A204.1 (cell line): Measurements from ENCODE around the gene SMAD5.

ENCODE experiments used
- FAIRE-seq: peaks from 2 replicates; lab custom pipeline; 2012; peaks lifted over from hg19 to GRCh38; lab: Jason Lieb, UNC

The SMAD5 gene

GRCh38 chr5:136198453-136198852, 65.8 kb downstream of the SMAD5 start:
- FAIRE-seq = no peak

DNA sequence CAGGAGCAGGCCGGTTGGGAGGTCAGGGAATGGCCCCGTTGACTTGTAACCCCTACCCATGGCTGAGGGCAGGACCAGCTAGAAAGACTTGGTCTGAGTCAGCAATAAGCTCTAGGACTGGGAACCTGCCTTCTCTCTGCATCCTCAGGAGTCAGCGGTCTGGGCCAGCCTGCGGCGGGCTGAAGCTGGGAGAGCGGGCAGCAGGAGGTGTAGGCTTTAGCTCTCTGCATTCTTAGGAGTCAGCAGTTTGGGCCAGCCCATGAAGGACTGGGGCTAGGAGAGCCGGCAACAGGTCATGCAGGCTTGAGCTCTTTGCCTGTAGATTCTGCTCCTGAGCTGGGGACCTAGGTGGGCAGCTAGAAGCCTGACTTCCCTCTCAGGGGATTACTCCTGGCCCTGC, 66.8 kb downstream of the SMAD5 start:
- FAIRE-seq = no peak

- FAIRE-seq = no peak
Measured at GRCh38 chr5:136200130-136200529, 67.5 kb downstream of the SMAD5 start.

DNA sequence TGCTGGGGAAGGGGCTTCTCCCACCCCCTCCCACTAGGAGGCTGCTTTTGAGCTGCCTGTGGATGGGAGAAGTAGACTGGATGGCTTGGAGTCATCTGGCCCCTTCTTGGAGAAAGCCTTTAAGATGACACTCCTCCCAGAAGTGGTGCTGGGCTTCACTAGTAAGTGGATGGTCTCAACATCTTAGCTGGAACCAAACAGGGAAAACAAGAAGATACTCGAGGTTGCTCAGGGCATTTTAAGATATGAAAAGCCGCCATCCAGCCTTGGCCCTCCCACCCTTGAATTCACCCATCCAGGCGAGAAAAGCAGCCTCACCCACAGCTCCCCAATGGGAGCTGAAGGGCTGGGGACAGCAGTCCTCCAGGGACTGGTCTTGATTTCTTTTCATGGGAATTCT, 68.1 kb downstream of the SMAD5 start:
- FAIRE-seq = no peak

GRCh38 chr5:136201870-136202269, 69.2 kb downstream of the SMAD5 start:
- no peak for FAIRE-seq

GRCh38 chr5:136202469-136203205, 70.0 kb downstream of the SMAD5 start:
- no peak for FAIRE-seq

DNA sequence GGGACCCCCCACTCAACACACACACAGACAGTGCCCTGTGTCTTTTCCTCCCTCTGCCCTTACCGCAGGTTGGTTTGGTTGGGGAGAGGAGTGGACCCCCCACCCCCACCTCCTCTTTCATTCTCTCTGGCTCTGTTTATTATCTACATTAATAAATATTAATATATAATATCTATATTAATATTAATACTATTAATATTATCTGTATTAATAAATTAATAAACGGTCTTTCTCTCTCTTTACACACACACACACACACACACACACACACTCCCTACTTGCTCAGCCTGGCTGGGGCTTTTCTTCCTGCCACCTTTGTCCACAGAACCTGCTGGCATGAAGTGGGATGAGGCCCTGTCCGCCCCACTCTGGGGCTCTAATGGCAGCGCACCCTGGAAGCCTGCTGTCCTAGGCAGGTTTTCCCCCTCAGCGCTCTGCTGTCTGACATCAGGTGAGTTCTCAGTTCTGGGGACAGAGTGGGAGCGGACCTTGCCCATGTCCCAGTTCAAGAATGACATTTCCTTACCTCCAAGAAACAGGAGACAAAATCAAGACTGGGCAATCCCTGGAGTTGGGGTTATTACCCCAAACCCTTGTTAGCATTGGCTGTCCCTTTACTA, 70.8 kb downstream of the SMAD5 start:
- FAIRE-seq = no peak

DNA sequence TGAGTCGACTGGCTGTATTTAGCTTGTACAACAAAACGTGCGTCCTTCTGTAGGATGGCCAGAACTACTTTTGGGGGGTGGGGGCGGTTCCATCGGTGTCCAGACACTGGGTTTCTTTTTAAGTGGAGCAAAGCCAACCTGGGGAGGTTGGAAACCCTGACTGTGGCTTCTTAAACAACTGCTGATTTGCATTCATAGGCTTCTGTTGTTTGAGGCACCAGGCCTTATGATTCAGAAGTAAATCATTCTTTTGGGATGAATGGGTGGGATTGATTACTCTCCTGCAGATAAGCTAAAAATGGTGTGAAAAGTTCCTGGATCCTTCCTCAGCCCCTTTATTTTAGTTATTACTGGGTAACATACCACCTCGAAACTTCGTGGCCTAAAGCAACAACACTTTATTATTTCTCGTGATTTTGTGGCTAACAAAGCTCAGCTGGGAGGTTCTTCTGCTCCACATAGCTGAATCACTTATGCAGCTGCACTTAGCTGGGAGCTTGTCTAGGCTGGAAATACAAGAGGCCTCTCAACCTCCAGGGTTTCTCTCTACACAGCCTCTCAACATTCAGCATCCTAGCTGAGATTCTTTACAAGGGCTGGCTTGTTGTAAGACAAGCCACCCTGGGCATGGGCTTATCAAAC, 72.5 kb downstream of the SMAD5 start:
- no peak for FAIRE-seq

- FAIRE-seq = no peak
Measured at GRCh38 chr5:136205941-136206340, 73.3 kb downstream of the SMAD5 start.

GRCh38 chr5:136206361-136206760, 73.7 kb downstream of the SMAD5 start:
- FAIRE-seq = no peak

DNA sequence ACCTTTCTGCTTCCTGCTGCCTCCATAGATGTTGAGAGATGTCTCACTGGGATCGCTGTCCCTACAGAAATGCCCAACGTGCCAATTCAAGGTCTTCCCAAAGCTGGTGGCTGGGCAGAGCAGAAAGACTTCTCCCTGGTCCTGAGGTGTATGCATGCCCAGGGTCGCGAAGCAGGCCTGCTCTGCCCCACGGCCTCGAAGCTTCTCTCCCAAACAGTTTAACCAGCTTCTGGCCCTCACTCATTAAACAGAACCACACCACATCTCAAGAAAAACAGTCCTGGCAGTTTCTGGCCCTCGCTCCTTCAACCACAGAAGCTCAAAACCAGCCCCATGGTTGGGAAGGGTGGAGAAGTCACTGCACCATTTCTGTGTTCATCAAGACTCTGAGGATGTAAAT, 75.0 kb downstream of the SMAD5 start:
- FAIRE-seq = no peak

DNA sequence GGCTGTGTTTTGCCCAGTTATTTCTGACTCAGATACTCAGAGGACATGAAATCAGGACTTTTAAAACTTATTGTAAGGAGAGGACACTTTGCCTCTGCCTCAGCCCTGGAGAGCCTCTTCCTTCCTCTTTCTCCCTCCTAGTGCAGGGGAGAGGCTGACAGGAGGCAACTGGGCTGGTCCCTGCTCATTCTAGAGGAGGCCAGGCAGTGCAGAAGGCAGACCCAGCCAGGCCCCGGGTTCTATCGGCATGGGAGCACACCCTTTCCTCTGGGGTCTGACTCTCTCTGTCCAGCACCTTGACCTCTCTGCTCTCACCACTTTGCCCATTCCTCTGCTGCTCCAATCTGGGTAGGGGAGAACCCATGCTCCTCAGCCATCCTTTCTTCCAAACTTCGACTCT, 76.3 kb downstream of the SMAD5 start:
- FAIRE-seq = no peak

DNA sequence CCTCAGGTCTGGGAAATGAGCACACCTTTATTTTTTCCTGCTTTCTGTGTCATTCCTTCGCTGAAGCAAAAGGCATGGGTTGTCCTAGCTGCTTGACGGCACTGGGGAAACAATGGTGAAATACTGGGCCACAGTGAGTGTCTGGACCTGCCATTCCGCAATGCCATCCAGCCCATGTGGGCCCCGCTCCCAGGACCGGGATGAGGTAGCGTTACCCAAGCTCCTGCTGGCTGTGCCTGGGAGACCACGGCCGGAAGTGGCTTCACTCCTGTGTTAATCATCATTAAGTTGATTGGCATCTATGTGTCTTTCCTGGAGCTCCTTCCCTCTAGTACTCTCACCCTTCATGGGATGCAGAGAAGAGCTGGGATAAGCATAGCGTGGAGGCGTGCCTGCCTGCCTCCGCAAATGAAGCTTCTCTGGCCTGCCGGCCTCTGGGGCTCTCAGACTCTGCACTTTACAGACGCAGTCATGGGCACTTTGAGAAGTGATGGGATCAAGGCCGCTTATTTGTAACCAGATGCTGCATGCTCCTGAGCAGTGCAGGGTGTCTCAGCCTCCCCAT, 76.8 kb downstream of the SMAD5 start:
- FAIRE-seq = no peak

DNA sequence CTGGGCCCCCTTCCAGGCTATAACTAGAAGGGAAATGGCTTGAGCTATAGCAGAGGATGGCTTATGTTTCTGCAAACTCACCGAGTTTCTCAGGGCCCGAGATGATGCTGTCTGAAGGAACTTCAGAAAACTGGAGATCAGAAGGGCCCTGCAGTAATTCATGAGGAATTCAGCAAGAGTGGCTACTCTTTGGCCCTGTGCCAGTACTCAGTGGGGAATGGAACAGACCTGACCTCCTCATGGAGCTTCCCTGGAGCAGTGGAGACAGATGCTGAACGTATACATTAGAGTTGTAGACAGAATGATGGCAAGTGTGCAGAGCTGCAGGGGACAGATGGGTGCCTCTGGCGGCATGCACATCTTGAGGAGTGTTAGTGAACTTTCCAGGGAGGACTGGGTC, 77.6 kb downstream of the SMAD5 start:
- no peak for FAIRE-seq

GRCh38 chr5:136211282-136212040, 78.8 kb downstream of the SMAD5 start:
- FAIRE-seq = no peak

GRCh38 chr5:136212252-136212721, 79.6 kb downstream of the SMAD5 start:
- no peak for FAIRE-seq

DNA sequence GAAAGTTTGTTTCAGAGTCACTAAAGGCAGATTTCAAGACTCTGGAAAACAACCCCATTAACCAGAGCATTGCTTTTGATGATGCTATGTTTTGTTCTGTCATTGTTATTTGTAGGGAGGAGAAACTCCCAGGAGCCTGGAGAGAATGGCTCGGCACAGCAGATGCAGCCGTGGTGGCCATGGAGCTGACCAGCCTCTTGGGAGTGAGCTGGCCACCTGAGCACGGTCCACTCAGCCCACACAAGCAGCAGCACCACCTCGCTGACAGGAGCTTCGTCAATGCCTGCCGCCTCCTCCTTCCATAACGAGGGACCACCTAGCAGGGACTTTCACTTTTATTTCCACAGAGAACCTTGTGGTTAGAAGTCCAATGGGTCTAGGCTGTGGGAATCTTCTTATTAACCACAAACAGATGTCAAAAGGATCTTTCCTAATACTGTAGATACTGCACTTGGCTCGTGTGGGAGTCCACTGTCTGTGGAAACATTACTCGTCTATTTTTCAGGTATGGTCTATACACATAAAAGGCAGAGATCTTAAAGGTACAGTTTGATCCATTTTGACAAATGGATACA, 81.4 kb downstream of the SMAD5 start:
- no peak for FAIRE-seq

DNA sequence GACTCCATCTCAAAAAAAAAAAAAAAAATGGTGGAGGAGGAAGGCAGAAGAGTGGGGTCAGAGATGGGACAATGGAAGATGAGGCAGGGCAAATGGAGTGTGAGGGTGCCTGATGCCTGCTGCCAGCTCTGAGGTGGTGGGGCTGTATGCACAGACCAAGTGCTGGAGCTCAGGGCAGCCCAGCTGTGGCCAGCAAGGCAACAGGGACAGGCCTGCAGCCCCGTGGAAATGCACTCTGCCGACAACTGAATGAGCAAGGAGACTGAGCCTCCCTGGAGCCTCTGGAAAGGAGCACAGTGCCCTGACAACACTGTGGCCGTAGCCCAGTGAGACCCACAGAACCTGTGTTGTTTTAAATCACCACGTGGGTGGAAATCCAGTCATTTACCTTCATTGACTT, 83.2 kb downstream of the SMAD5 start:
- FAIRE-seq = no peak

- FAIRE-seq = no peak
Measured at GRCh38 chr5:136216230-136216629, 83.6 kb downstream of the SMAD5 start.

DNA sequence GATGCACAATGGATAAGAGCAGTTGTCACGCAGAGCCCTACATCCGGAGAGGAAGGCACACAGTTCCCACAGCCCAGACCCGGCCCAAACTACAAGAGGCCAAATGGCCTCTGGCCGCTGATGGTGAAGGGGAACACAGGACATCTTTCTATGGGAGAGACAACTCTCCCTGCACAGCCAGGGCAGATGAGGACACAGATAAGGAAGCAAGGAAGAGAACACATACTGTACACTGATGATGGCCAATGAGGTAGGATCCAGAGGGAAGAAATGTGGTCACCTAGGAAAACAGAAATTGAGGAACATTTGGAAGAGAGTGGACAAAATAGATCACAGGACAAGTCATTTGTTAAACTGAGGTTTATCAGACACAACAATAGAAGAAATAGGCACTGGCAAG, 88.7 kb downstream of the SMAD5 start:
- no peak for FAIRE-seq

DNA sequence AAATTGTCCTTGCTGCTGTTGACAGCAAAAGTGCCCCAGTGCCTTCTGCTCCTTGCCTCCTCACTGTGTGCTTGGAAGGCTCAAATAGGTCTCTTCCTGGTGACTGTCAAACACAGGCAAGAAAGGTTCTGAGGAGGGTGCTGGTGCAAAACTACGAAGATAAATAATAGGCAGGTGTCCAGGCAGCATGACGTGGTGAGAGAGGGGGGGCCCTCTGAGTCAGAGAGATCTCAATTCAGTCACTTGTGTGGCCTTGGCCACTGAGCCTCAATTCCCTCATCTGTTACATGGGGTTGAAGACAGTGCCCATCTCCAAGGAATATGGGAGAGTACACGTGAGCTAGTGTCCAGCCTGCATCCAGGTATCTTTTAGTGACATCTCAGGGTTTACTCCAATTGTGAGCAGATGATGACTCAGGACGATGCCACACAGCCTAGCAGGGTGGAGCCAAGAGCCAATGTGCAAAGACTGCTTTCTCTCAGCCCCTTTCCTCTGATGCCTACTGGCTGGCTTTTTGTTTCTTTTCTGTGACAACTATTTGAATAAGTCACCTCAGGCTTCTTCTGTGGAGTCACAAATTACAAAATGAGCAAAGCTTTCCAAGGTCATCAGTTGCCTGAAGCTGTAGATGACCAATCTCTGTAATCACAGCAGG, 90.1 kb downstream of the SMAD5 start:
- no peak for FAIRE-seq

- FAIRE-seq = no peak
Measured at GRCh38 chr5:136225796-136226195, 93.2 kb downstream of the SMAD5 start.
